HFFc6 (cell line): ENCODE results near the gene ITPR1. TPM values are rescaled to one million over a fixed set of nuclear protein-coding genes. Genes with fewer than 3 reads are reported as not detected.

Experiments
- DNase-seq: peaks from one replicate; pipeline ENCODE4 v3.0.0-alpha.2; 2018
- H3K27ac Mint-ChIP-seq: 2 replicates; pipeline ENCODE4 v1.8.0; 2020; ENCODE audit warnings: mild to moderate bottlenecking, mixed read lengths
- H3K27me3 Mint-ChIP-seq: 2 replicates; pipeline ENCODE4 v1.8.0; 2021; ENCODE audit warnings: mild to moderate bottlenecking, moderate library complexity, mixed read lengths; ENCODE audit not compliant: insufficient read depth
- H3K36me3 Mint-ChIP-seq: 2 replicates; pipeline ENCODE4 v1.8.0; 2021; ENCODE audit warnings: low read depth, mixed read lengths
- H3K4me1 Mint-ChIP-seq: 2 replicates; pipeline ENCODE4 v1.8.0; 2020; ENCODE audit warnings: low read depth, mixed read lengths
- H3K4me3 Mint-ChIP-seq: 2 replicates; pipeline ENCODE4 v1.8.0; 2020; ENCODE audit warnings: mild to moderate bottlenecking, moderate library complexity, mixed read lengths
- H3K9me3 Mint-ChIP-seq: 2 replicates; pipeline ENCODE4 v1.8.0; 2020; ENCODE audit warnings: mild to moderate bottlenecking, mixed read lengths
- CTCF ChIP-seq: fragments of 200-600 bp; sonication (generic); IDR thresholded peaks from 2 replicates; pipeline ENCODE4 v1.5.0; 2021; ENCODE audit warnings: antibody characterized with exemption, mild to moderate bottlenecking
- total RNA-seq, 6 experiments: library from RNA; stranded (reverse); fragmentation: NEBNext Ultra II Directional; extraction: Animal tissue kit (Norgen Biotek cat#: 25700); gene quantifications; 2 replicates in 1 of 6; 3 replicates in 5 of 6; pipeline ENCODE4 v1.2.3, GENCODE V29; 2021

Gene ITPR1
- total RNA-seq, 6 experiments from 2014 or later = 4.9 to 8.3 (median 6.1) TPM

- peaks cover 6% of the 10 kb centered on the region for H3K36me3 Mint-ChIP-seq
- H3K4me1 Mint-ChIP-seq = peaks cover 7% of the 10 kb centered on the region; the same call in 1 of the 2 replicates
- H3K4me3 Mint-ChIP-seq = no peak overlapping the region
- H3K9me3 Mint-ChIP-seq = peaks cover 20% of the 10 kb centered on the region
- no peak for TF ChIP-seq CTCF
- no peak for DNase-seq
- H3K27ac Mint-ChIP-seq = no peak overlapping the region
- H3K27me3 Mint-ChIP-seq = peaks cover 4% of the 10 kb centered on the region
Observed at GRCh38 chr3:4864503-4864902, 371.4 kb downstream of the ITPR1 start.

- Mint-ChIP-seq H3K36me3 (peaks cover 6% of the 10 kb centered on the region), H3K4me1 (peaks cover 7% of the 10 kb centered on the region; the same call in 1 of the 2 replicates), H3K9me3 (peaks cover 16% of the 10 kb centered on the region), H3K27me3 (peaks cover 1% of the 10 kb centered on the region; the same call in 1 of the 2 replicates), H3K27ac (no peak overlapping the region), H3K4me3 (no peak overlapping the region)
- TF ChIP-seq CTCF = no peak
- DNase-seq = no peak
Observed at GRCh38 chr3:4865714-4866113, 372.6 kb downstream of the ITPR1 start.

- no peak for TF ChIP-seq CTCF
- Mint-ChIP-seq H3K36me3 (no peaks in the 10 kb centered on the region), H3K4me1 (peaks cover 7% of the 10 kb centered on the region; the same call in 1 of the 2 replicates), H3K4me3 (no peak overlapping the region), H3K27me3 (peaks cover 1% of the 10 kb centered on the region; the same call in 1 of the 2 replicates), H3K9me3 (peaks cover 6% of the 10 kb centered on the region), H3K27ac (no peak overlapping the region)
- DNase-seq = no peak
Observed at GRCh38 chr3:4866866-4867265, 373.7 kb downstream of the ITPR1 start.

DNA sequence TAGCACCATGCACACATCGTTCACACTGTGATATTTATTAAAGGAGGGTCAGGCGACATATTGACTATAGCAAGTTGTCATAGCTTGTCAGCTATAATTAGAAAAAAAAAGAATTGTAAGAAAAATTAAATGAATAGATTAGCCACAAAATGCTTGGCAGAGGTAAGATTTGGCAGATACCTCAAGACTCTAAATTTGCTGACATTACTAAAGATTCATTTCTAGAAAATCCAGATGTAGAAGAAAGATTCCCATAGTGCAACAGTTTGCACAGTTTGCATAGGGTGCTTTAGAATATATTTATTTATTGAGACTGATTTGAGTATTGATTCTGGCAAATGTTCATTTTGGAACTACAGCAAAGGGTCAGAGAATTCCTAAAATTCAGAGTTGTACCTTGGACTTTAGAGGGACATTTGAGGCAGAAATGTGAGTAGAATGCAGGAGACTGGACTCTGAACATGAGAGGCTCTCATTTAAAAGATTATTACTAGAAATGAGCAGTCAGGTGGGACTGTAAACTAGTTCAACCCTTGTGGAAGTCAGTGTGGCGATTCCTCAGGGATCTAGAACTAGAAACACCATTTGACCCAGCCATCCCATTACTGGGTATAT, 384.1 kb downstream of the ITPR1 start:
- no peaks in the 10 kb centered on the region for H3K9me3 Mint-ChIP-seq
- H3K4me3 Mint-ChIP-seq = no peak overlapping the region
- no peaks in the 10 kb centered on the region for H3K4me1 Mint-ChIP-seq
- peaks cover 2% of the 10 kb centered on the region; the same call in 1 of the 2 replicates for H3K27me3 Mint-ChIP-seq
- no peak for DNase-seq
- H3K36me3 Mint-ChIP-seq = no peaks in the 10 kb centered on the region
- no peak for TF ChIP-seq CTCF
- H3K27ac Mint-ChIP-seq = no peak overlapping the region

- H3K4me1 Mint-ChIP-seq = peaks cover 8% of the 10 kb centered on the region
- no peak for TF ChIP-seq CTCF
- H3K9me3 Mint-ChIP-seq = no peaks in the 10 kb centered on the region
- no peak overlapping the region for H3K4me3 Mint-ChIP-seq
- no peak for DNase-seq
- no peaks in the 10 kb centered on the region for H3K36me3 Mint-ChIP-seq
- no peak overlapping the region for H3K27ac Mint-ChIP-seq
- no peaks in the 10 kb centered on the region for H3K27me3 Mint-ChIP-seq
Observed at GRCh38 chr3:4880850-4881249, 387.7 kb downstream of the ITPR1 start.
